ENCODE data around the gene CYTH3. TPM values are rescaled to one million over a fixed set of nuclear protein-coding genes. Genes with fewer than 3 reads are reported as not detected.
A peak's percentile ranks its signal among the peaks of the same experiment; 100 is the strongest.

Gene CYTH3
- total RNA-seq, 5 donors from 2014 or later (not counting 1 experiment from before 2014, with no cell fraction given) = 5.0 to 16.3 (median 12.5) TPM

DNA sequence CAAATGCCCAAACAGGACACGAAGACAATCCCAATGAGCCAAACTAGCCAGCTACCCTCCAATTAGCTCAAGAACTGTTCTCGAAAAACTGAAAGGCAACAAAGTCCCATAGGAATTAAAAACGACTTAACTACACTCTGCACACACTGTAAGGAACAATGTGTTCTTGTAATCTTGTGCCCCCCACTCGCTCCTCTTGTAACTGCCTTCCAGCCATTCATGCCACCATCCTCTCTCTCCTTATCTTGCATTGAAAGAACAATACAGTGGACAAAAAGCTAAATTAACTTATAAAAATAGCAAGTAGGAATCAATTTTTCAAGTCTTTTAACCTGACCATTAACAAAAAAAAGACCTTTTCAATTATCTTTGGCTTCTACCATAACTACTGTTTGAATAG lies 2.9 kb downstream of the CYTH3 start:
- ChIA-PET POLR2A (interaction anchor here (0.6 to 0.9 kb wide), 4 partner anchors 9 to 163 kb away, joined by 3 to 4 read pairs (median 3); no protein-coding TSS in a partner anchor), CTCF (no interaction called here)
- peaks cover 0 to 11% of the 10 kb centered on the region in 2 experiments for H3K27me3 ChIP-seq (replicated peaks in 1 of 2; ENCODE audit: control insufficient read depth in 2 of 2, extremely low read depth in 1 of 2, insufficient read depth in 2 of 2, low read length in 1 of 2)
- H3K36me3 ChIP-seq (ENCODE audit: control insufficient read depth in 2 of 2, extremely low read depth in 1 of 2, insufficient read depth in 1 of 2, low read length in 1 of 2) = no peaks in the 10 kb centered on the region
- H3K4me3 ChIP-seq (ENCODE audit: control insufficient read depth in 1 of 2, extremely low read depth in 1 of 2, low read length in 1 of 2) = no peak overlapping the region
- Mint-ChIP-seq H3K9me3 (no peaks in the 10 kb centered on the region), H3K27me3 (peaks cover 0 to 10% of the 10 kb centered on the region in 2 donors), H3K36me3 (no peaks in the 10 kb centered on the region), H3K27ac (no peak overlapping the region), H3K4me1 (peaks cover 19 to 41% (median 19%) of the 10 kb centered on the region in 3 donors), H3K4me3 (no peak overlapping the region)
- no peaks in the 10 kb centered on the region for H3K9me3 ChIP-seq
- peaks cover 6 to 22% of the 10 kb centered on the region in 2 experiments for H3K4me1 ChIP-seq (ENCODE audit: control insufficient read depth in 1 of 2, extremely low read depth in 1 of 2, insufficient read depth in 2 of 2, low read length in 2 of 2)
- DNase-seq = no peak
- 95% methylated on average over 2 of the region's 4 CpGs for WGBS (ENCODE audit: insufficient coverage)
- H3K27ac ChIP-seq (ENCODE audit: low read length) = no peak overlapping the region
- ATAC-seq (replicated peaks in 1 of 4) = no peak

DNA sequence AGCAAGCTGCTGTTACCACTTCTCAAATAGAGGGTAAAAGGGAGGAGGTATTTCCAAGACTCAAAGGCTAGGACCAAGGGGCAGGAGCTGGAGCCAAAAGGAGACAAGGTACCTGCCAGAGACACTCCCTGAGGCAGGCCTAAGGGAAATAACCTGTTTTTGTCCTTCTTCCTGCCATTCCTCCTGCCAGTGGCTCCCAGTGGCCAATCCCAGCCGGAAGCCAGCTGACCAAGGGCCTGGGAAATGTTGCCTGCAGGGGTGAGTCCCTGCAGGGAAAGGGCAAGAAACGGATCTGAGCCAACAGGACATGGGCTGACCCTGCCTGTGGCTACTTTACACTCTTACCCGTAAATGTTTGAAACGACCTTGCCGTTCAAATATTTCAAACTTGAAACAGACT lies 3.5 kb downstream of the CYTH3 start:
- H3K4me1 ChIP-seq (ENCODE audit: control insufficient read depth in 1 of 2, extremely low read depth in 1 of 2, insufficient read depth in 2 of 2, low read length in 2 of 2) = peaks cover 6 to 22% of the 10 kb centered on the region in 2 experiments
- CTCF ChIA-PET = no interaction called here
- Mint-ChIP-seq H3K36me3 (no peaks in the 10 kb centered on the region), H3K27ac (no peak overlapping the region), H3K27me3 (peaks cover 0 to 10% of the 10 kb centered on the region in 2 donors), H3K4me3 (no peak overlapping the region), H3K4me1 (peaks cover 19 to 35% (median 19%) of the 10 kb centered on the region in 3 donors), H3K9me3 (no peaks in the 10 kb centered on the region)
- H3K27ac ChIP-seq (ENCODE audit: low read length) = no peak overlapping the region
- 100% methylated on average over 1 of the region's 5 CpGs for WGBS (ENCODE audit: insufficient coverage)
- POLR2A ChIA-PET = interaction anchor here (0.6 to 0.8 kb wide), 2 partner anchors 8 to 17 kb away, joined by 3 read pairs; no protein-coding TSS in a partner anchor
- ATAC-seq (replicated peaks in 1 of 4) (no peak), DNase-seq (no peak)
- H3K4me3 ChIP-seq (ENCODE audit: control insufficient read depth in 1 of 2, extremely low read depth in 1 of 2, low read length in 1 of 2) = no peak overlapping the region
- no peaks in the 10 kb centered on the region for H3K9me3 ChIP-seq
- peaks cover 0 to 11% of the 10 kb centered on the region in 2 experiments for H3K27me3 ChIP-seq (replicated peaks in 1 of 2; ENCODE audit: control insufficient read depth in 2 of 2, extremely low read depth in 1 of 2, insufficient read depth in 2 of 2, low read length in 1 of 2)
- no peaks in the 10 kb centered on the region for H3K36me3 ChIP-seq (ENCODE audit: control insufficient read depth in 2 of 2, extremely low read depth in 1 of 2, insufficient read depth in 1 of 2, low read length in 1 of 2)

DNA sequence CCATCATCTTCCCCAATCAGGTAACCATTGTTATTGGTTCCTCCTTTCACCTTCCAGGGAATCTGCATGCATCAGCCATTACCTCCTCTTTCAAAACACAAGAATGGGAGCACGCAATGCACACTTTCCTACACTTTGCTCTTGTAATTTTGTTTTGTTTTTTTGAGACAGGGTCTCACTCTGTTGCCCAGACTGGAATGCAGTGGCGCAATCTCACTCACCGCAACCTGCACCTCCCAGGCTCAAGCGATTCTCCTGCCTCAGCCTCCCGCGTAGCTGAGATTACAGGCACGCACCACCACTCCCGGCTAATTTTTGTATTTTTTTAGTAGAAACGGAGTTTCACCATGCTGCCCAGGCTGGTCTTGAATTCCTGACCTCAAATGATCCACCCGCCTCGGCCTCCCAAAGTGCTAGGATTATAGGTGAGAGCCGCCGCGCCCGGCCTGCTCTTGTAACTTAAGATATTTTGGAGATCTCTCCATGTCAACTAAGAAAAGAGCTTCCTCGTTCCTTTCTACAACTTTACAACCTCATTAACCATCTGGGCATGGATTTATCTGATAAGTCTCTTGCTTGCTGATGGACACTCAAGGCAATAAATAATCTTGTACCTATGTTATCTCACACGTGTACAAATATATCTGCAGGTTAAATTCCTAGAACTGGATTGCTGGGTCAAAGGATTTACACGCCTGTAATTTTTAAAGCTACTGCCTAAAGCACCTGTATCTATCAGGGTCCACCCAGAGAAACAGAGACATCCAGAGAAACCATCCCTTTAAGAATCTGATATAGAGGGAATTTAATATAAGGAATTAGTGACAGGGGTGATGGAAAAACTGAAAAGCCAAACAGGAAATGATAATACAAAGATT lies 4.2 kb downstream of the CYTH3 start:
- H3K4me1 ChIP-seq (ENCODE audit: control insufficient read depth in 1 of 2, extremely low read depth in 1 of 2, insufficient read depth in 2 of 2, low read length in 2 of 2) = peaks cover 6 to 22% of the 10 kb centered on the region in 2 experiments
- Mint-ChIP-seq H3K27me3 (peaks cover 0 to 10% of the 10 kb centered on the region in 2 donors), H3K27ac (no peak overlapping the region), H3K36me3 (no peaks in the 10 kb centered on the region), H3K4me1 (peaks cover 16 to 30% (median 18%) of the 10 kb centered on the region in 3 donors), H3K4me3 (no peak overlapping the region), H3K9me3 (no peaks in the 10 kb centered on the region)
- no peaks in the 10 kb centered on the region for H3K9me3 ChIP-seq
- ChIA-PET POLR2A (interaction anchor here in 1 of 2 donors (0.8 kb wide), 1 partner anchor 16 kb away, joined by 3 read pairs; no protein-coding TSS in a partner anchor), CTCF (no interaction called here)
- no peak overlapping the region for H3K4me3 ChIP-seq (ENCODE audit: control insufficient read depth in 1 of 2, extremely low read depth in 1 of 2, low read length in 1 of 2)
- DNase-seq = no peak
- peaks cover 0 to 11% of the 10 kb centered on the region in 2 experiments for H3K27me3 ChIP-seq (replicated peaks in 1 of 2; ENCODE audit: control insufficient read depth in 2 of 2, extremely low read depth in 1 of 2, insufficient read depth in 2 of 2, low read length in 1 of 2)
- 93% methylated on average over 4 of the region's 18 CpGs for WGBS (ENCODE audit: insufficient coverage)
- no peak overlapping the region for H3K27ac ChIP-seq (ENCODE audit: low read length)
- H3K36me3 ChIP-seq (ENCODE audit: control insufficient read depth in 2 of 2, extremely low read depth in 1 of 2, insufficient read depth in 1 of 2, low read length in 1 of 2) = no peaks in the 10 kb centered on the region
- ATAC-seq (replicated peaks in 1 of 4) = no peak

DNA sequence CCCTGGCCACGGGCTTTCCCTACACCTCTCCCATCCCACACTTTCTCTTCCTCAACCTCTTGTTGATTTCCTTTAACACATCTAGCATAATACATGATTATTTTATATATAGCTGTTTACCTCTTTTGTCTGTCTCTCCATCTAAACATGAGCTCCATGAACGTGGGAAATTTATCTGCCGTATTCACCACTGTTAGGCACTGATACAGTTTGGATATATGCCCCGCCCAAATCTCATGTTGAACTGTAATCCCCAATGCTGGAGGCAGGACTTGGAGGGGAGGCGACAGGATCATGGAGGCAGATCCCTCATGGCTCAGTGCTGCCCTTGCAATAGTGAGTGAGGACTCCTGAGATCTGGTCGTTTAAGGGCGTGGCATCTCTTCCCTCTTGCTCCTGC lies 5.7 kb downstream of the CYTH3 start:
- peaks cover 6 to 13% of the 10 kb centered on the region in 2 experiments for H3K4me1 ChIP-seq (ENCODE audit: control insufficient read depth in 1 of 2, extremely low read depth in 1 of 2, insufficient read depth in 2 of 2, low read length in 2 of 2)
- ChIA-PET POLR2A (interaction anchor here in 1 of 2 donors (0.6 kb wide), 1 partner anchor 11 kb away, joined by 8 read pairs; no protein-coding TSS in a partner anchor), CTCF (no interaction called here)
- DNase-seq = no peak
- H3K36me3 ChIP-seq (ENCODE audit: control insufficient read depth in 2 of 2, extremely low read depth in 1 of 2, insufficient read depth in 1 of 2, low read length in 1 of 2) = no peaks in the 10 kb centered on the region
- WGBS (ENCODE audit: insufficient coverage) = 90% methylated on average over 4 of the region's 7 CpGs
- no peak for ATAC-seq (replicated peaks in 1 of 4)
- no peak overlapping the region for H3K27ac Mint-ChIP-seq
- H3K36me3 Mint-ChIP-seq = no peaks in the 10 kb centered on the region
- peaks cover 11 to 33% (median 26%) of the 10 kb centered on the region in 3 donors for H3K4me1 Mint-ChIP-seq
- H3K4me3 Mint-ChIP-seq = no peak overlapping the region
- no peak overlapping the region for H3K4me3 ChIP-seq (ENCODE audit: control insufficient read depth in 1 of 2, extremely low read depth in 1 of 2, low read length in 1 of 2)
- H3K27ac ChIP-seq (ENCODE audit: low read length) = no peak overlapping the region
- peaks cover 0 to 8% of the 10 kb centered on the region in 2 donors for H3K27me3 Mint-ChIP-seq
- no peaks in the 10 kb centered on the region for H3K9me3 Mint-ChIP-seq
- no peaks in the 10 kb centered on the region for H3K9me3 ChIP-seq
- H3K27me3 ChIP-seq (replicated peaks in 1 of 2; ENCODE audit: control insufficient read depth in 2 of 2, extremely low read depth in 1 of 2, insufficient read depth in 2 of 2, low read length in 1 of 2) = peaks cover 0 to 8% of the 10 kb centered on the region in 2 experiments

DNA sequence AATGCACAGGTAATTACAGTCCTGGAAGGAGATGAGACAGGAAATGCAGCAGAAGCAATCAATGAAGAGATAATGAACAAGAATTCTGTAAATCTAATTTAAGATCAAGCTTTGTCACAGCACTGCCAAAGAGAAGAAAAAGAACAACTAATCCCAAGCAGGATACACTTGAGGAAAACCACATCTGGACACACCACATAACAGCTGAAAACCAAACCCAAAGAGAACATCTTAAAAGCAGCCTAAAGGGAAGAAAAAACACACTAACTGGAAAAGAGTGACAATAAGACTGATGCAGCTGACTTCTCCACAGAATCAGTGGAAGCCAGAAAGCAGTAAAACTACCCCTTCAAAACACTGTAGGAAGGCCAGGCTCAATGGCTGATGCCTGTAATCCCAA lies 10.2 kb downstream of the CYTH3 start:
- Mint-ChIP-seq H3K27ac (peak overlapping the region; percentile 36 to 53), H3K9me3 (no peaks in the 10 kb centered on the region), H3K36me3 (no peaks in the 10 kb centered on the region), H3K4me1 (peaks cover 25 to 45% (median 43%) of the 10 kb centered on the region in 3 donors), H3K4me3 (no peak overlapping the region), H3K27me3 (no peaks in the 10 kb centered on the region)
- Histone ChIP-seq H3K4me3 (ENCODE audit: control insufficient read depth in 1 of 2, extremely low read depth in 1 of 2, low read length in 1 of 2) (no peak overlapping the region), H3K4me1 (ENCODE audit: control insufficient read depth in 1 of 2, extremely low read depth in 1 of 2, insufficient read depth in 2 of 2, low read length in 2 of 2) (peaks cover 5 to 13% of the 10 kb centered on the region in 2 experiments), H3K27ac (ENCODE audit: low read length) (no peak overlapping the region), H3K36me3 (ENCODE audit: control insufficient read depth in 2 of 2, extremely low read depth in 1 of 2, insufficient read depth in 1 of 2, low read length in 1 of 2) (no peaks in the 10 kb centered on the region), H3K27me3 (replicated peaks in 1 of 2; ENCODE audit: control insufficient read depth in 2 of 2, extremely low read depth in 1 of 2, insufficient read depth in 2 of 2, low read length in 1 of 2) (no peaks in the 10 kb centered on the region), H3K9me3 (no peaks in the 10 kb centered on the region)
- CTCF ChIA-PET = interaction anchor here in 1 of 2 donors (0.7 to 1.2 kb wide), 3 partner anchors 11 to 44 kb away, joined by 5 to 12 read pairs (median 7); no protein-coding TSS in a partner anchor
- DNase-seq (no peak), ATAC-seq (replicated peaks in 1 of 4) (no peak)
- POLR2A ChIA-PET = no interaction called here

DNA sequence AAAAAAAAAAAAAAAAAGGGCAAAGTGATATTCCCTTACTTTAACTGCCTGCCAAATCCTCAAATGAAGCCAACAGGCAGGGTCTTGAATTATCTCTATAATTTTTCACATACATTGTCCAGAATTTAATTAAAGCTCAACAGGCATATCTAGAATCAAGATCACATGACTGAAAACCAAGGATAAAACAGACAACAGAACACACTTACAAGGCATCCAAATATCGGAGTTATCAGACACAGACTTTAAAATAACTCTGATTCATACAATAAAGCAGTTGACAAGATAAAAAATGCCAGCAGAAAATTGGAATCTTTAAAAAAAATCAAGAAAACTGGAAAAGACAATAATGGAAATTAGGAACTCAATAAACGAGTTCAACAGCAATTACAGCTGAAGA lies 10.7 kb downstream of the CYTH3 start:
- Histone ChIP-seq H3K4me3 (ENCODE audit: control insufficient read depth in 1 of 2, extremely low read depth in 1 of 2, low read length in 1 of 2) (no peak overlapping the region), H3K27me3 (replicated peaks in 1 of 2; ENCODE audit: control insufficient read depth in 2 of 2, extremely low read depth in 1 of 2, insufficient read depth in 2 of 2, low read length in 1 of 2) (no peaks in the 10 kb centered on the region), H3K9me3 (no peaks in the 10 kb centered on the region), H3K4me1 (ENCODE audit: control insufficient read depth in 1 of 2, extremely low read depth in 1 of 2, insufficient read depth in 2 of 2, low read length in 2 of 2) (peaks cover 5 to 11% of the 10 kb centered on the region in 2 experiments), H3K36me3 (ENCODE audit: control insufficient read depth in 2 of 2, extremely low read depth in 1 of 2, insufficient read depth in 1 of 2, low read length in 1 of 2) (no peaks in the 10 kb centered on the region), H3K27ac (ENCODE audit: low read length) (no peak overlapping the region)
- H3K4me3 Mint-ChIP-seq = no peak overlapping the region
- ChIA-PET CTCF (interaction anchor here in 1 of 2 donors (0.6 to 1.2 kb wide), 4 partner anchors 11 to 116 kb away, joined by 3 to 12 read pairs (median 6); no protein-coding TSS in a partner anchor), POLR2A (interaction anchor here in 1 of 2 donors (0.5 kb wide), 1 partner anchor 528 kb away, joined by 5 read pairs; no protein-coding TSS in a partner anchor)
- peaks cover 30 to 50% (median 48%) of the 10 kb centered on the region in 3 donors for H3K4me1 Mint-ChIP-seq
- no peaks in the 10 kb centered on the region for H3K36me3 Mint-ChIP-seq
- no peaks in the 10 kb centered on the region for H3K9me3 Mint-ChIP-seq
- no peak overlapping the region for H3K27ac Mint-ChIP-seq
- no CpG with 5 or more reads among the region's 2 CpGs for WGBS (ENCODE audit: insufficient coverage)
- no peaks in the 10 kb centered on the region for H3K27me3 Mint-ChIP-seq
- DNase-seq = no peak
- ATAC-seq (replicated peaks in 1 of 4) = no peak
